GM19324 (cell line): ENCODE data around the gene AP1G2.
"Not testable (repeated sequence)": the region's sequence is repeated elsewhere in the genome, so short reads cannot be mapped to it uniquely, and the experiment has no call there.

Source experiments
- ATAC-seq: cut with Tn5 transposase; IDR thresholded peaks from one replicate; pipeline ENCODE4 v1.9.1; 2021; ENCODE audit warnings: mild to moderate bottlenecking, moderate library complexity; ENCODE audit not compliant: unreplicated experiment, low FRiP score

AP1G2 gene

DNA sequence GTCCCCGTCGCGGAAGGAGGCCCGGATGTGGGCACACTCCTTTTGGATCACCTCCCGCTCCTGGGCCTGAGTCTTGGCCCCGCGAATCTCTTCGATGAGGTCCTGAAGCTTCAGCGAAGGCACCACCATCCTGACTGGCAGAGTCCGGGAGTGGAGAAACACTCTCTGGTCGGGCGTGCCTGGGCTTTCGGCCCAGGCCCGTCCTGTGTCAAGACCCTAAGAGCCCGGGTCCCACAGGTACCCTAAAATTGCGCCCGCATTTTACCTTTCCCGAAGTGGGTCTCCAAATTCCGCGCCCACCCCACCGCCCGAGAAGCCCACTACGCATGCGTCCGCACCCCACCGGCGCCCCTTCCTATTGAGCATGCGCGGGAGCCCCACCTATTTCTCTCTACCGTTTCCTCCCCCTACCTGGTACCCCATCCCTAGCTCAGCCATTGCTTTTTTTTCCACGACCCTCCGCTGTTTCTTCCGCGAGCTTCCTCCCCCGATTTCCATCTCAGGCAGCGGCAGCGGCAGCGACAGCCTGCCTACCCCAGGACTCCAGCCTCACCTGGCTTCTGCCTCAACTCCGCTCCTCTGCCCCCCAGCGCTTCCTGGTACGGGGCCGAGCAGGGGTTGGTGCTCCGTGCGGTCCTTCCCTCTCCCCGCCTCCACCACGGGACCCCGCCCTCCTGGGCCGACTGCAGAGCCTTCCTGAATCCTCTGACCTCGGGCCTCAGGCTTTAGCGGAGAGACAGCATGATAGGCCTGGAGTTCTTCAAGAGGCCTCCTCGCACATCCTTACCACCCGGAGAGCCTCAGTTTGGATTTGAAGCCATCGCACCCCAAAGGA lies at the start of gene AP1G2:
Gene AP1G2 (minus strand): TSS at position 606 of the 835 bp plus-strand sequence. CDS start 477 bp downstream, at position 129.
- peak; percentile 90 for ATAC-seq

- no peak for ATAC-seq
Observed at GRCh38 chr14:23615856-23616255, 48.3 kb upstream of the AP1G2 start.

- no peak for ATAC-seq
Observed at GRCh38 chr14:23614395-23614828, 46.8 kb upstream of the AP1G2 start.

DNA sequence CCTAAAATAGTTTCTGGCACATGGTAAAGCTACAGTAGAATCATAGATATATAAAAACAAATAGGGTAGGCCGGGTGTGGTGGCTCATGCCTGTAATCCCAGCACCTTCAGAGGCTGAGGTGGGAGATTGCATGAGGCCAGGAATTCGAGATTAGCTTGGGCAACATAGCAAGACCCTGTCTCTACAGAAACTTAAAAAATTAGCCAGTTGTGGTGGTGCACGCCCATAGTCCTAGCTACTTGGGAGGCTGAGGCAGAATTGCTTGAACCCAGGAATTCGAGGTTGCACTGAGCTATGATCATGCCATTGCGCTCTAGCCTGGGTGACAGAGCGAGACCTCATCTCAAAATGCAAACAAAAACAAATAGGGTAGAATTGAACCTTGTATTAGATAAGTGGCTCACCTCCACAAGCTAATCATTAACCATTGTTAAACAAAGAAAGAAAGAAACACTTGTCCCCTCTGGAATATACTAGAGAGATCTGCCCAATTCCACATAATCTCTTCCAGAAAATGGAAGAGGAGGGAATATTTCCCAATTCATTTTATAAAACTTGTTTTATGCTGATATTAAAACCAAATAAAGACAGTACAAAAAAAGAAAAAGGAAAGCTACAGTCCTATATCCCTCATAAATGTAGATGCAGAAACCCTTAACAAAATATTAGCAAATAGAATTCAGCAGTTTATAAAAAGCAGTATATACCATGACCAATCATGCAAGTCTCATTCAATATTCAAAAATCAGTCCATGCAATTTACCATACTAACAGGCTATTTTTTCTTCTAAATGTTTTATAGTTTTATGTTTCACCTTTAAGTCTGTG lies 45.9 kb upstream of the AP1G2 start:
- no peak for ATAC-seq

DNA sequence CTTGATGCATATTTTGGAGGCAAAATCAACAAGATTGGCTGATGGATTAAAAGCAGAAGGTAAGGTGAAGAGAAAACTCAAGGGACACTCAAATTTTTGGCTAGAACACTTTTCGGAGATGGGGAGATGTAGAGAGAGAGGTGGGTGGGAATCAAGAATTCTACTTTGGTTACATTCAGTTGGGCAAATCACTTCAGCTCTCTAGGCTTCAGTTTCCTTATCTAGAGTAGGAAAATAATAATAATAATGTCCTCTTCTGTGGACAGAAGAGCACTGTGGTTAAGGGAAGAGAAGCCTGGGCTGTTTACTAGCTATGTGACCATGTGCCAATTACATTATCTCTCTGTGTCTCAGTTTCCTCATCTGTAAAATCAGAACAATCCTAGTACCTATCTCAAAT lies 45.2 kb upstream of the AP1G2 start:
- ATAC-seq = no peak

DNA sequence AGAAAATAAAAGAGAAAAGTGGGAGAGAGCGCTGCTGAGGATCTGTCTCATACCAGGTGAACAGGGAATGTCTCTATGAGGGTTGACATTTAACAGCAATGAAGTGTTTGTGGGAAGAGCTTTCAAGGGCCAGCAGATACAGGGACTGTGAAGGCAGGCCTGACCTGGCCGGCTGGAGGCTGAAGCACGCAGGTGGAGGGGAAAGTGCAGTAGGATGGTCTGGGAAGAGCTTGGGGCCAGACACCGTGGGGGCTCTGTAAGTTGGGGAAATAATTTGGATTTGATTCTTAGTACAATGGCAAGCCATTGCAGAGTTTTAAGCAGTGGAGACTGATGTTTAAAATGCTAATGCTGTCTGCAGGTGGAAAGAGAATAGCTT lies 44.8 kb upstream of the AP1G2 start:
- no peak for ATAC-seq

DNA sequence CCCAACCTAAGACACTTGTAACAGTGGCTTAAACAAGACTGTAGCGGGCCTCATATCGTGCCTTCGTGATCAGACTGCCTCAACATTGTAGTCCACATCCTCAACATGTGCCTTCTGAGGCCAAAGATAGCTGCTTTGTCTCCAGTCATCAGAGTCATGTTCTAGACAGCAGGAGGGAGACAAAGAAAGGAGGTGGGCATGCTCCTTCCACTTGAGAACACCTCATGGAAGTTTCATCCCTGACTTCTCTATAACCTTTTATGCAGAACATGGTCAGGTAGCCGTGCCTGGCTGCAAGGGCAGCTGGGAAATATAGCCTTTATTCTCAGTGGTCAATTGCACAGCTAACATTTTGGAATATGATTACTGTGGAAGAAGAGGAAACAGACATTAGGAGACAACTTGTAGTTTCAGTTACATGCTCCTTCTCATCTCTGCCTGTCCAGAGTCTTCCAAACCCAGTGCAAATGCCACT lies 43.3 kb upstream of the AP1G2 start:
- no peak for ATAC-seq

GRCh38 chr14:23610090-23610814 lies 42.7 kb upstream of the AP1G2 start:
- no peak for ATAC-seq

DNA sequence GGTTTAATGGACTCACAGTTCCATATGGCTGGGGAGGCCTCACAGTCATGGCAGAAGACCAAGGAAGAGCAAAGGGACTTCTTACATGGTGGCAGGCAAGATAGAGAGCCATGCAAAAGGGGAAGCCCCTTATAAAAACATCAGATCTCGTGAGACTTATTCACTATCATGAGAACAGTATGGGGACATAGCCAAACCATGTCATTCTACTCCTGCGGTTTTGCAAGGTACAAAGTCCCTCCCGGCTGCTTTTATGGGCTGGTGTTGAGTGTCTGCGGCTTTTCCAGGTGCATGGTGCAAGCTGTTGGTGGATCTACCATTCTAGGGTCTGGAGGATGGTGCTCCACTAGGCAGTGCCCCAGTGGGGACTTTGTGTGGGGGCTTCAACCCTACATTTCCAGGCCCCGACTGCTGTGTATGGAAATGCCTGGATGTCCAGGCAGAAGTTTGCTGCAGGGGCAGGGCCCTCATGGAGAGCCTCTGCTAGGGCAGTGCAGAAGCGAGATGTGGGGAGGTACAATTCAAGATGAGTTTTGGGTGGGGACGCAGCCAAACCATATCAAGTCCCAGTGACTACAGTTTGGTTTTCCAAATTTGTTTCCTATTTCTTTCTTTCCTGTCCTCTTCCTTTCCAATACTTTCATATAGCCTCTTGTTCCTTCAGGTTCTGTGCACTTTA lies 42.0 kb upstream of the AP1G2 start:
- ATAC-seq = not testable (repeated sequence)

GRCh38 chr14:23609001-23609400 lies 41.4 kb upstream of the AP1G2 start:
- ATAC-seq = no peak

DNA sequence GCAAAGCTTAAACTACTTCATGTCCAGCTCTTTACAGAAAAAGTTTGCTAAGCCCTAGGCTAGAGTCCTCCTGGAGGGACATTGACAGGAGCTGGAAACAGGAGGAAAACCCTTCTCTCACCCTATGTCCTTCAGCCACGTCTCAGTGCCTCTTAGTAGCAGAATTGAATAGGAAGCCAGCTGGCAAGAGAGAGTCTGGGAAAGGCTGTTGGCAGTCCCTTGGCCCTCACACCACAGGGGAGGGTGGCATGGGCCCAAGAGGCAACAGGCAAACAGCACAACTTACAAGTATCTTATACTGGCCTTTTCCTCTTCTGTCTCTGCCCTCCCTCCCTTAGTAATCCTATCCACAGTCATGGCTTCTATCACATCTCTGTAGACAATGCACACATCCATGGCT lies 40.9 kb upstream of the AP1G2 start:
- no peak for ATAC-seq

DNA sequence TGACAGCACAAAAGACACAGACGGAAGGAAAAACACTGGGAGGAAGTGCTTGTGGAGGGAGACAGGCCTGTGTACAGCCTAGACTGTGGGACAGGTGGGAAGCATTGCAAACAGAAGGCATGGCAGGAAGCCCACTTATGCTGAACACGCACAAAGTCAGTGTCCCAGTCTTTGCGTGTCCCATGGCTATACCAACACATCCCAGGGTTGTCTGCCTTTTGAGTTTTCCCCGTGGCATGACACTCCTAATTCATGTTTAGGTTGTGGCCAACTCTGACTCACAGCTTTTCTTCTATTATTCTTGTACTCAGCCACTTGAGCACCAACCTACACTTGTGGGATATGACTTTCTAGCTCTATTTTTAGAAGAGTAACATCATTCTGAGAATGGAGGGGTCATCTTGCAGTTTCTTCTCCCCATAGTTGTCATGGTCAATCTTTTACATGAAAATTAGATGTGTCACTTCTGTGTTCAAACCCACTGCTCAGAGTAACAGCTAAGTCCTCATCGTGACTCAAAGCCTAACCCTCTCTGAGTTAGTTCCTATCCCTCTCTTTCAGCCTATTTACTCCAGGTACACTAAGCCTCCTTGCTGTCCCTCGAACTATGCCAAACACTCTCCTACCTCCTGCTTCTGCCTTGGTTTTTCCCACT lies 38.5 kb upstream of the AP1G2 start:
- ATAC-seq = peak; percentile 56

- ATAC-seq = no peak
Observed at GRCh38 chr14:23604675-23605170, 37.1 kb upstream of the AP1G2 start.

DNA sequence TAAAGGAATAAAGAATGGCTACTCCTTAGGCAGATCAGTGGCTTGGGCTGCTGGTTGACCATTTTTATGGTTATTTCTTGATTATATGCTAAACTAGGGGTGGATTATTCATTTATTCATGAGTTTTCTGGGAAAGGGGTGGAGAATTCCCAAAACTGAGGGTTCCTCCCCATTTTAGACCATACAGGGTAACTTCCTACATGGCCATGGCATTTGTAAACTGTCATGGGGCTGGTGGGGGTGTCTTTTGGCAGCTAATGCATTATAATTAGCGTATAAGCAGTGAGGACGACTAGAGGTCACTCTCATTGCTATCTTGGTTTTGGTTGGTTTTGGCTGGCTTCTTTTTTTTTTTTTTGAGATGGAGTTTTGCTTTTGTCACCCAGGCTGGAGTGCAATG lies 36.6 kb upstream of the AP1G2 start:
- ATAC-seq = no peak

DNA sequence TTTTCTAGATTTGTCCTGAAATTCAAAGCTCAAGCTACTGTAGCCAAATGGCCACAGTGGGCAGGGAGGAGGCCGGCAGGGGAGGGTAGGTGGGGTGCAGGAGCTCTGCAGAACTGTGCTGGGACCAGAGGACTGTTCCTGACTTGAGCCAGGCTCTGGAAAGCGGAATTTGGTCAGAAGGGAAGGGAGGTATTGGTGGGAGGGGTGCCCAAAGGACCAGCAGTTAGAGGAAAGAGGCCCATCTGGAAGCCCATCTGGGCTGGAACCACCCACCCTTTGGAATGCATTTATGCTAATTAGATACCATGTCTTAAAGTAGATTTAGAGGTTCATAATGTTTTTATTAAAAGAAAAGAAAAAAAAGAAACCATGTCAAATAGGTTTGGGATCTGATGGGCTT lies 35.5 kb upstream of the AP1G2 start:
- no peak for ATAC-seq

DNA sequence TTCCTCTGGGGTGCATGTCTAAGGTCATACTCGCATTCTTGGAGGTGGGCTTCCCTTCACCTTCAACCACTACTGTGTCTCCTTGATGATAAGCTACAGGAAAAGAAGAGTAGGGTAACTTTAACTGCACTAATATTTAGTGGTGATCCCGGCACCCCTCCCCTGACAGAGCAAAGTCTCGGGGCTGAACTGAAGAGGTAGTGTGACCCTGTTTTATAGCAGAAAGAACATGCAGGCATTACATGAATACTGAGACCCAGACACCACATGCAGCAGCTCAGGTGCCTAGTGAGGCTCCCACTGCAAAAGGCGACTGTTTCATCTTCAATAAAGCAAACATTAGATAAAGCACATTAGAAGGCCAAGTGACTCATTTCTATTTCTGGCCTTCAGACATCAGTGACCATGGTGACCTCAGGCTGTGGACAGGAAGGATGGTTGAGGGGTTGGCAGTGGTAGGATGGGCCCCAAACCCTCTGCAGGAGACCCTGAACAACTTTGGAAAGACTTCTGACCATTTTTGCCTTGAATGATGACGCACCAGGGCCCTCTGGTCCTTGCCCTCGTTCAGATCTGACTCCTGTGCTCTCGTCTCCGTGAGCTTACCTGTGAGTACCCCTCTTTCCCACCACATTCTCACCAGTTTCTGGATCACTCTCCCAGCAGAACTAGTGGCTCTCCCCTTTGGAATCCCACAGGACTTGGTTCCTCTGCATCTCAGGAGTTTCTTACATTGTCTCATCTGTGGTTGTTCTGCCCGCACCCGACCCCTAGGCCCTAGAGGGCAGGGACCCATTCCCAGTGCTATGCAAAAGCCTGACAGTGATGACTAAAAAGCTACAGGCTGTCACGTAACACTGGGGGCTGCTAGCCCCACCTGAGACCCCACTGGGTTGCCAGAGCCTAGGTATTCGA lies 34.8 kb upstream of the AP1G2 start:
- no peak for ATAC-seq

GRCh38 chr14:23601845-23602180 lies 34.2 kb upstream of the AP1G2 start:
- no peak for ATAC-seq

GRCh38 chr14:23601424-23601823 lies 33.8 kb upstream of the AP1G2 start:
- no peak for ATAC-seq

DNA sequence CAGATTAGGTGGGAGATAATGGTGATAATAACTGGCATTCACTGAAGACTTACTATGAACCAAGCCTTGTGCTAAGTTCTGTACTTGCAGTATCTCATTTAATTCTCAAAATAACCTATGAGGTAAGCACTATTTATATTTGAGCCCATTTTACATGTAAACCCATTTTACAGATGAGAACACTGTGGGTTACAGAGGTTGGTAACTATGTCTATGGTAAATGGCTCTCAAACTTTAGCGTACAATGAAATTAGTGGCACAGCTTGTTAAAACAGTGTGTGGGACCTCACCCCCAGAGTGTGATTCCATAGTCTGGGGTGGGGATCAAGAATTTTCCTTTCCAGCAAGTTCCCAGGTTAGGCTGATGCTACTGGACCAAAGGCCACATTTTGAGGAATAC lies 33.2 kb upstream of the AP1G2 start:
- ATAC-seq = no peak
